K562 (cell line): ENCODE measurements around the gene COL15A1. TPM values are rescaled to one million over a fixed set of nuclear protein-coding genes. Genes with fewer than 3 reads are reported as not detected.

Experiments
- BRD4 ChIP-seq: fragments of 200-600 bp; sonication (generic); IDR thresholded peaks from 2 replicates; pipeline ENCODE4 v1.6.1; 2017; ENCODE audit warnings: inconsistent platforms
- CAMTA2 ChIP-seq: fragments of 250-450 bp; sonication (Bioruptor Pico); conservative IDR thresholded peaks from 2 replicates; pipeline ENCODE4 v1.5.1; 2022
- CCAR2 ChIP-seq: fragments of 200-400 bp; formaldehyde crosslinking; IDR thresholded peaks from 2 replicates; pipeline ENCODE4 v1.6.1; 2017; ENCODE audit warnings: mild to moderate bottlenecking, low read depth, low read length
- CCNT2 ChIP-seq: IDR thresholded peaks from 2 replicates; pipeline ENCODE4 v1.6.1; 2011; ENCODE audit warnings: borderline replicate concordance, low read depth, mild to moderate bottlenecking, moderate library complexity, mixed read lengths, low read length; ENCODE audit not compliant: insufficient read length; ENCODE audit errors: extremely low read depth
- KLF6 ChIP-seq: fragments of 250-450 bp; sonication (Bioruptor Pico); IDR thresholded peaks from 2 replicates; pipeline ENCODE4 v1.4.0; 2020; ENCODE audit warnings: mild to moderate bottlenecking, moderate library complexity, borderline replicate concordance
- POU5F1 ChIP-seq: fragments of 150-350 bp; IDR thresholded peaks from 2 replicates; pipeline ENCODE4 v1.6.1; 2014; ENCODE audit warnings: borderline replicate concordance, low read length, low read depth, mild to moderate bottlenecking; ENCODE audit not compliant: partially characterized antibody
- TEAD1 ChIP-seq, 2 experiments: fragments of 450-650 bp in 1 of 2; sonication (generic) in 1 of 2; formaldehyde crosslinking; IDR thresholded peaks; 2 replicates each; pipeline versions ENCODE4 v1.4.0 to v1.8.0; 2020 to 2022; ENCODE audit warnings: mild to moderate bottlenecking in 2 of 2, missing genetic modification reagents in 1 of 2
- XRCC4 ChIP-seq: IDR thresholded peaks from one replicate; pipeline ENCODE4 v1.6.1; 2011; ENCODE audit not compliant: insufficient read depth, insufficient read length; ENCODE audit errors: extremely low read depth
- ZBTB17 ChIP-seq: fragments of 450-650 bp; formaldehyde crosslinking; IDR thresholded peaks from 2 replicates; pipeline ENCODE4 v1.4.0; 2020; ENCODE audit warnings: mild to moderate bottlenecking
- ZSCAN32 ChIP-seq: fragments of 450-650 bp; formaldehyde crosslinking; IDR thresholded peaks from 2 replicates; pipeline ENCODE4 v1.4.0; 2020; ENCODE audit warnings: mild to moderate bottlenecking, moderate library complexity
- polyA plus RNA-seq, 8 experiments: library from polyadenylated mRNA; depleted of rRNA in 4 of 8; stranded (reverse) in 5 of 8; unstranded in 3 of 8; fragments of >200 nt; fragmentation: Nextera tagmentation in 2 of 8; fragmentation: Illumina TruSeq in 1 of 8; extraction: Ambion mirVana in 2 of 8; extraction: Trizol in 1 of 8; gene quantifications; 2 replicates each; pipeline versions ENCODE4 v1.2.1 to v1.2.3, GENCODE V29; 2011 to 2014; ENCODE audit warnings: inconsistent platforms in 1 of 8, missing spikeins in 1 of 8
- total RNA-seq, 7 experiments: library from RNA; depleted of rRNA in 6 of 7; stranded (reverse); fragments of >200 nt in 6 of 7; fragmentation: Illumina TruSeq in 2 of 7; extraction: Trizol in 2 of 7; gene quantifications; 2 replicates each; pipeline versions ENCODE4 v1.2.1 to v1.2.3, GENCODE V29; 2011 to 2021; ENCODE audit warnings: low replicate concordance in 1 of 7
- TF ChIP-seq, protein P1 (sequence below): fragments of 250-450 bp; sonication (Bioruptor Pico); IDR thresholded peaks from 2 replicates; pipeline ENCODE4 v1.6.1; 2021; ENCODE audit warnings: mild to moderate bottlenecking
- TF ChIP-seq, protein P2 (sequence below): IDR thresholded peaks from 2 replicates; pipeline ENCODE4 v1.6.1; 2011; ENCODE audit warnings: borderline replicate concordance, low read depth, mild to moderate bottlenecking, moderate library complexity, low read length; ENCODE audit not compliant: insufficient read depth, poor library complexity, severe bottlenecking
- TF ChIP-seq, protein P3 (sequence below): sonication (generic); formaldehyde crosslinking; IDR thresholded peaks from 2 replicates; pipeline ENCODE4 v1.9.0; 2022; ENCODE audit warnings: mild to moderate bottlenecking, missing genetic modification reagents
- TF ChIP-seq, protein P4 (sequence below): IDR thresholded peaks from 3 replicates; pipeline ENCODE4 v1.6.1; 2011; ENCODE audit warnings: borderline replicate concordance, mild to moderate bottlenecking; ENCODE audit not compliant: insufficient read length, insufficient read depth
- TF ChIP-seq, protein P5 (sequence below): sonication (generic); formaldehyde crosslinking; IDR thresholded peaks from 2 replicates; pipeline ENCODE4 v1.8.0; 2023; ENCODE audit warnings: mild to moderate bottlenecking, missing genetic modification reagents

The COL15A1 gene
- total and polyA plus RNA-seq, 9 of the 15 experiments (the other 6 are each of a cell fraction or from before 2014, with no cell fraction given): 0.46 to 5.1 (median 2.6) TPM

DNA sequence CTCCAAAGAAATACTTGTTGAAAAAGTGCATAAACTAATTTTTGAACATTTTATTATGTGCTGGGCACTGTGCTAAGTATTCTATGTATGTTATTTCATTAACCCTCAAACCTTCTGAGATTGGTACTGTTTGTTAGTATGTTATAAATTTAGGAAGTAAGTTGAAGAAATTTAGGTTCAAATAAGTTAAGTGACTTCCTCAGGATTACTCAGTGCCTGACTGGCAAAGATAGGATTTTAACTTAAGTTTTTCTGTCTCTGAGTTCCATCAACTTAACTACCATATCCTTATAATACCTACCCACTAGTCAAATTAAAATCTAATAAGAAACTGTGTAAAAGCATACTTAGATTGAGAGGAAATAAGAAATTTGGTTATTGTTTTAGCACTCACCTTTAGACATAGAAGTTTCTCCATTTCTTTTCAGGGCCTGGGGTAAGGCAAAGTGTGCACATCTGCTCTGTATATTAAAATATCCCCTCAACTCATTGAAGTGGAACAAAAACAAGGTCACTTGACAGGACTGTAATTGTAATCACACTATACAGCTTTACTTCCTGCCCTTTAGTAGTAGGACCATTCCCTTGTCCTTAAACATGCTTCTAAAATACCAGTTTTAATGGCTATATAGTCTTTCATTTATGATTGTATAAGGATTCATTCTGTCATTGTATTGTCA is 176.4 kb downstream of the COL15A1 start (continued):
- TF ChIP-seq POU5F1 (no peak), XRCC4 (no peak), ZSCAN32 (CRISPR knock-in tag) (no peak), CCNT2 (no peak), BRD4 (no peak), CAMTA2 (no peak), CCAR2 (no peak), KLF6 (CRISPR knock-in tag) (no peak), TEAD1 (CRISPR knock-in tag; IDR thresholded peaks at IDR 0.05) (no peak), ZBTB17 (no peak)
- TF ChIP-seq, protein P1, sequence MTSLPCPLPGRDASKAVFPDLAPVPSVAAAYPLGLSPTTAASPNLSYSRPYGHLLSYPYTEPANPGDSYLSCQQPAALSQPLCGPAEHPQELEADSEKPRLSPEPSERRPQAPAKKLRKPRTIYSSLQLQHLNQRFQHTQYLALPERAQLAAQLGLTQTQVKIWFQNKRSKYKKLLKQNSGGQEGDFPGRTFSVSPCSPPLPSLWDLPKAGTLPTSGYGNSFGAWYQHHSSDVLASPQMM (CRISPR knock-in tag): no peak
- TF ChIP-seq, protein P2, sequence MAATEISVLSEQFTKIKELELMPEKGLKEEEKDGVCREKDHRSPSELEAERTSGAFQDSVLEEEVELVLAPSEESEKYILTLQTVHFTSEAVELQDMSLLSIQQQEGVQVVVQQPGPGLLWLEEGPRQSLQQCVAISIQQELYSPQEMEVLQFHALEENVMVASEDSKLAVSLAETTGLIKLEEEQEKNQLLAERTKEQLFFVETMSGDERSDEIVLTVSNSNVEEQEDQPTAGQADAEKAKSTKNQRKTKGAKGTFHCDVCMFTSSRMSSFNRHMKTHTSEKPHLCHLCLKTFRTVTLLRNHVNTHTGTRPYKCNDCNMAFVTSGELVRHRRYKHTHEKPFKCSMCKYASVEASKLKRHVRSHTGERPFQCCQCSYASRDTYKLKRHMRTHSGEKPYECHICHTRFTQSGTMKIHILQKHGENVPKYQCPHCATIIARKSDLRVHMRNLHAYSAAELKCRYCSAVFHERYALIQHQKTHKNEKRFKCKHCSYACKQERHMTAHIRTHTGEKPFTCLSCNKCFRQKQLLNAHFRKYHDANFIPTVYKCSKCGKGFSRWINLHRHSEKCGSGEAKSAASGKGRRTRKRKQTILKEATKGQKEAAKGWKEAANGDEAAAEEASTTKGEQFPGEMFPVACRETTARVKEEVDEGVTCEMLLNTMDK: no peak
- TF ChIP-seq, protein P3, sequence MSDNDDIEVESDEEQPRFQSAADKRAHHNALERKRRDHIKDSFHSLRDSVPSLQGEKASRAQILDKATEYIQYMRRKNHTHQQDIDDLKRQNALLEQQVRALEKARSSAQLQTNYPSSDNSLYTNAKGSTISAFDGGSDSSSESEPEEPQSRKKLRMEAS: no peak
- TF ChIP-seq, protein P4, sequence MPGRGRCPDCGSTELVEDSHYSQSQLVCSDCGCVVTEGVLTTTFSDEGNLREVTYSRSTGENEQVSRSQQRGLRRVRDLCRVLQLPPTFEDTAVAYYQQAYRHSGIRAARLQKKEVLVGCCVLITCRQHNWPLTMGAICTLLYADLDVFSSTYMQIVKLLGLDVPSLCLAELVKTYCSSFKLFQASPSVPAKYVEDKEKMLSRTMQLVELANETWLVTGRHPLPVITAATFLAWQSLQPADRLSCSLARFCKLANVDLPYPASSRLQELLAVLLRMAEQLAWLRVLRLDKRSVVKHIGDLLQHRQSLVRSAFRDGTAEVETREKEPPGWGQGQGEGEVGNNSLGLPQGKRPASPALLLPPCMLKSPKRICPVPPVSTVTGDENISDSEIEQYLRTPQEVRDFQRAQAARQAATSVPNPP: no peak
- TF ChIP-seq, protein P5, sequence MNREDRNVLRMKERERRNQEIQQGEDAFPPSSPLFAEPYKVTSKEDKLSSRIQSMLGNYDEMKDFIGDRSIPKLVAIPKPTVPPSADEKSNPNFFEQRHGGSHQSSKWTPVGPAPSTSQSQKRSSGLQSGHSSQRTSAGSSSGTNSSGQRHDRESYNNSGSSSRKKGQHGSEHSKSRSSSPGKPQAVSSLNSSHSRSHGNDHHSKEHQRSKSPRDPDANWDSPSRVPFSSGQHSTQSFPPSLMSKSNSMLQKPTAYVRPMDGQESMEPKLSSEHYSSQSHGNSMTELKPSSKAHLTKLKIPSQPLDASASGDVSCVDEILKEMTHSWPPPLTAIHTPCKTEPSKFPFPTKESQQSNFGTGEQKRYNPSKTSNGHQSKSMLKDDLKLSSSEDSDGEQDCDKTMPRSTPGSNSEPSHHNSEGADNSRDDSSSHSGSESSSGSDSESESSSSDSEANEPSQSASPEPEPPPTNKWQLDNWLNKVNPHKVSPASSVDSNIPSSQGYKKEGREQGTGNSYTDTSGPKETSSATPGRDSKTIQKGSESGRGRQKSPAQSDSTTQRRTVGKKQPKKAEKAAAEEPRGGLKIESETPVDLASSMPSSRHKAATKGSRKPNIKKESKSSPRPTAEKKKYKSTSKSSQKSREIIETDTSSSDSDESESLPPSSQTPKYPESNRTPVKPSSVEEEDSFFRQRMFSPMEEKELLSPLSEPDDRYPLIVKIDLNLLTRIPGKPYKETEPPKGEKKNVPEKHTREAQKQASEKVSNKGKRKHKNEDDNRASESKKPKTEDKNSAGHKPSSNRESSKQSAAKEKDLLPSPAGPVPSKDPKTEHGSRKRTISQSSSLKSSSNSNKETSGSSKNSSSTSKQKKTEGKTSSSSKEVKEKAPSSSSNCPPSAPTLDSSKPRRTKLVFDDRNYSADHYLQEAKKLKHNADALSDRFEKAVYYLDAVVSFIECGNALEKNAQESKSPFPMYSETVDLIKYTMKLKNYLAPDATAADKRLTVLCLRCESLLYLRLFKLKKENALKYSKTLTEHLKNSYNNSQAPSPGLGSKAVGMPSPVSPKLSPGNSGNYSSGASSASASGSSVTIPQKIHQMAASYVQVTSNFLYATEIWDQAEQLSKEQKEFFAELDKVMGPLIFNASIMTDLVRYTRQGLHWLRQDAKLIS: no peak
- TF ChIP-seq, all 486 proteins: peak for 0
